Activated CD4-positive, alpha-beta T cell treated with anti-CD3 and anti-CD28 coated beads, Interleukin-2, amount 50 U/mL, for 1 hour (primary cell): ENCODE measurements around the gene LTBP4.
A peak's percentile ranks its signal among the peaks of the same experiment; 100 is the strongest.
"Not testable (repeated sequence)": the region's sequence is repeated elsewhere in the genome, so short reads cannot be mapped to it uniquely, and the experiment has no call there.

Source experiments
- DNase-seq: peaks from one replicate; pipeline ENCODE4 v3.0.0-alpha.2; 2020

LTBP4 gene

GRCh38 chr19:40578442-40578908, 22.7 kb upstream of the LTBP4 start:
- no peak for DNase-seq

- DNase-seq, result no peak
These were observed 20.6 kb upstream of the LTBP4 start for GRCh38 chr19:40580619-40581018.

DNA sequence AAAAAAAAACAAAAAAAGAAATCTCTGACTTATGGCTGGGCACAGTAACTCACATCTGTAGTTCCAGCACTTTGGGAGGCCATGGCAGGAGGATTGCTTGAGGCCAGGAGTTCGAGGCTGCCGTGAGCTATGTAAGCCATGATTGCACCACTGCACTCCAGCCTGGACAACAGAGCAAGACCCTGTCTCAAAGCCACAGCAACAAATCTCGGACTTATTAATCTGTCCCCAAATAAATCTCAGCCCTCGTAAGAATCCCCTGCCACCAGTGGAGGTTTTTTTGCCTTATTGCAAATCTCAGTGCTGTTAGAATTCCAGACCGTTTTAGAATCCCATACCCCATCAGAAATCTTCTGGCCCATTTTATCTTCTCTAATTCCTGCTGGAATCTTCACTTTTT, 19.6 kb upstream of the LTBP4 start:
- no peak for DNase-seq

DNA sequence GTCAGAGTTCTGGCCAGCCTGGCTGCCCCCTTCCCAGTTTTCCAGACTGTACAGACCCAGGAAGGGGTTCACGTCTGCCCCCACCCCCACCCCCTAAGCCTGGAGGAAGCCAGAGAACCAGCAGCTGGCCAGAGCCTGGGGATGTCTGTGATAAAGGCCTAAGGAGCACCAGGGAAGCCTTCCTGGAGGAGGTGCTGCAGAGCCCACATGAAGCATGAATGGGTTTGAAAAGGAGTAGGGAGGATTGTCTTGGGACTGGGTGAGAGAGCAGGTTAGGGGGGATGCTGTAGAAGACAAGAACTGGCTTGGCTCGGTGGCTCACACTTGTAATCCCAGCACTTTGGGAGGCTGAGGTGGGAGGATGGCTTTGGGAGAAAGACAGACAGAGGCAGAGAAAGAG, 18.7 kb upstream of the LTBP4 start:
- no peak for DNase-seq

DNA sequence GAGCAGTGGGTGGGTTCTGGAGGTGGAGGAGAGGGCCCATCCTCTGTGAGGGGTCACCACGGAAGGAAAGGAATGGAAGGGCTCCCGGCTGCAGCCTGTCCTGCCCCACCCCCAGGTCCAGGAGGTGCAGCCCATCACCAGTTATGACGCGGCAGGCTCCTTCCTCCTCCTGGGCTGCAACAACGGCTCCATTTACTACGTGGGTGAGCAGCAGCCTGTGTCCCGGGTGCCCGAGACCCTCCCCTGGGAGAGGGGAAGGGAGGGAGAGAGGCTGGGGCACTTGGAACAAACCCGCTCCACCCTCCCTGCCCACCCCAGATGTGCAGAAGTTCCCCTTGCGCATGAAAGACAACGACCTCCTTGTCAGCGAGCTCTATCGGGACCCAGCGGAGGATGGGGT, 17.9 kb upstream of the LTBP4 start:
- no peak for DNase-seq

DNA sequence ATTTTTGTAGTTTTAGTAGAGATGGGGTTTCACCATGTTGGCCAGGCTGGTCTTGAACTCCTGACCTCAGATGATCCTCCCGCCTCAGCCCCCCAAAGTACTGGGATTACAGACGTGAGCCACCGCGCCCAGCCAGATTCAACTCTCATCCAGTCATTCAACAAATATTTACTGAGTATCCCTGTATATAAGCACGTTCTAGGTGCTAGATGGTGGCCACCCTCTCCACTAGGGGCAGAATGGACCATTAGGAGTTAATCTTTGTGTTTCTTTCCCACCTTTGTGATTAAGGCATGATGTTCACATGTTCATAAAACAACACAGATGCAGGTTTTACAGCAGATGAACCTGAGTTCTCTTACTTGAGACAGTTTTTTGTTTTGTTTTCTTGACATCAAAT, 17.2 kb upstream of the LTBP4 start:
- no peak for DNase-seq

GRCh38 chr19:40585241-40585981, 15.8 kb upstream of the LTBP4 start:
- no peak for DNase-seq

DNA sequence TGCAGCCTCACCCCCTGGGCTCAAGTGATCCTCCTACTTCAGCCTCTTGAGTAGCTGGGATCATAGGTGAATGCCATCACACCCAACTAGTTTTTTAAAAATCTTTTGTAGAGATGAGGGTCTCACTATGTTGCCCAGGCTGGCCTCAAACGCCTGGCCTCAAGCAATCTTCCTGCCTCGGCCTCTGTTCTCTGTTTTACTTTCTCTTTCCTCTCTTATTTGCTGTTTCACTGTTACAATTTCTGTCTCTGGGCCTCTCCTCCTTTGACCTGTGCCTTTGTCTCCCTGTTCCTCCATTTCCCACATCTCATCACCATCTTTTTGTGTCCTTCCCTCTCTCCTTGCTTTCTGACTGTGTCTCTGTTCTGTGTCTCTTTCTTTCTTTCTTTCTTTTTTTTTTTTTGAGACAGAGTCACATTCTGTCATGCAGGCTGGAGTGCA, 15.2 kb upstream of the LTBP4 start:
- DNase-seq, result no peak

DNA sequence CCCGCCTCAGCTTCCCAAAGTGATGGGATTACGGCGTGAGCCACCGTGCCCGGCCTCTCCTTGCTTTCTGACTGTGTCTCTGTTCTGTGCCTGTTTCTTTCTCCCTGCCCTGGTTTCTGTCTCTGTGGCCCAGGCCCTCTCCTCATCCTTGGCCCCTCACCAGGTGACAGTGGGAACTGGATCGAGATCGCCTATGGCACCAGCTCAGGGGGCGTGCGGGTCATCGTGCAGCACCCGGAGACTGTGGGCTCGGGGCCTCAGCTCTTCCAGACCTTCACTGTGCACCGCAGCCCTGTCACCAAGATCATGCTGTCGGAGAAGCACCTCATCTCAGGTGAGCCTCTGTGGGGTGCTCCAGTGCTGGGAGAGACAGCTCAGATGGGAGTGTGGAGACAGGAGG, 14.6 kb upstream of the LTBP4 start:
- no peak for DNase-seq

DNA sequence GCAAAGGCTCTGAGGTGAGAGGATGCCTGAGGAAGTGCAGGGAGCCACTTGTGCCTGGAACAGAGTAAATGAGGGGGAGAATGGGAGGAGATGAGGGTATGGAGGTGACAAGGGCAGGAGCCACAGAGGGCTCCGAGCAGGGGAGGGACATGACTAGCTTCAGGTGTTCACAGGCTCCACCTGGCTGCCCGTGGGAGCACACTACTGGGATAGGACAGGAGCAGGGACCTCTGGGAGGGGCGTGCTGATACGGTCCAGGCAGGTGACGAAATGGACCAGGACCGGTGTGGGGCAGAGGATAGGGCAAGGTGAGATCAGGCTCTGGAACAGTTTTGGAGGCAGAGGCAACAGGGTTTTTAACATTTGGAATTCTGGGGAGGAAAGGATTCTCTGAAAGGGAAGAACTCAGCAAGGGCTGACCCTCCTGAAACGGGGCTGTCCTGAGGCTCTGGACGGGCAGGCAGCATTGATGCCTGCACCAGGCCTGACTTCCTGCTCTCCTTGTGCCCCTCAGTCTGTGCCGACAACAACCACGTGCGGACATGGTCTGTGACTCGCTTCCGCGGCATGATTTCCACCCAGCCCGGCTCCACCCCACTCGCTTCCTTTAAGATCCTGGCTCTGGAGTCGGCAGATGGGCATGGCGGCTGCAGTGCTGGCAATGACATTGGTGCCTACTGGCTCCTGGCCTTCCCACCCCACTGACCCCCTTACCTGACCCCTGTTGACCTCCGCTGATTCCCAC, 12.9 kb upstream of the LTBP4 start:
- DNase-seq, result no peak

- DNase-seq, result no peak
These were observed 12.1 kb upstream of the LTBP4 start for GRCh38 chr19:40588926-40589569.

DNA sequence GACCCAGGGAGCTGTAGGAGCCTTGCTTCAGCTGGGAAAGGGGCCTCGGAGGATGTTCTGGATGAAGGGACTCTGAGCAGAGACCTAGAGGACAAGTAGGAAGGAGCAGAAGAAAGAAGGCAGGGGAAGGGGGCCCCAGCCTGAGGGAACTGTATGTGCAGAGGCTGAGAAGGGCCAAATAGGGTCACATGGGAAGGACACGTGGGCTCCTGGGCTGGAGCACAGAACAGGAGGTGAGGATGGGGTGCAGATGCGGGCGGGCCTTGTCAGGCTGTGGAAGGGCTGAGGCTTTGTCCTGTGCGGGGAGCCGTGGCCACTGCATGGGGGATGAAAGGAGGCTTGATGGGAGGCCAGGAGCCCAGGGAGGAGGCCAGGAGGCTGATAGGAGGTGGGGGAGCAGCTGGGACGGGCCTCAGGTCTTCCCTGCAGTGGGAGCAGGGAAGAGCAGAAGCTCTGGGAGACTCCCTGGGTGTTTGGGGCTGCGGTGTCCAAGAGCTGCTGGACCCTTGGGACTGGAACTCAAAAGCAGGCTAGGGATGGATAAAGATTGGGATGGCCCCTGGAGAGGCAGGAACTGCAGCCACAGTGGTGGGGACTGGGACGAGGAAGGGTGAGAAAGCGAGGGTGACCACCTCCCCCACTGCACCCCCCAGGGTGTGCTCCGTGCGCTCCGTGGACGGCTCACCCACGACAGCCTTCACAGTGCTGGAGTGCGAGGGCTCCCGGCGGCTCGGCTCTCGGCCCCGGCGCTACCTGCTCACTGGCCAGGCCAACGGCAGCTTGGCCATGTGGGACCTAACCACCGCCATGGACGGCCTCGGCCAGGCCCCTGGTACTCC, 11.4 kb upstream of the LTBP4 start:
- no peak for DNase-seq

DNA sequence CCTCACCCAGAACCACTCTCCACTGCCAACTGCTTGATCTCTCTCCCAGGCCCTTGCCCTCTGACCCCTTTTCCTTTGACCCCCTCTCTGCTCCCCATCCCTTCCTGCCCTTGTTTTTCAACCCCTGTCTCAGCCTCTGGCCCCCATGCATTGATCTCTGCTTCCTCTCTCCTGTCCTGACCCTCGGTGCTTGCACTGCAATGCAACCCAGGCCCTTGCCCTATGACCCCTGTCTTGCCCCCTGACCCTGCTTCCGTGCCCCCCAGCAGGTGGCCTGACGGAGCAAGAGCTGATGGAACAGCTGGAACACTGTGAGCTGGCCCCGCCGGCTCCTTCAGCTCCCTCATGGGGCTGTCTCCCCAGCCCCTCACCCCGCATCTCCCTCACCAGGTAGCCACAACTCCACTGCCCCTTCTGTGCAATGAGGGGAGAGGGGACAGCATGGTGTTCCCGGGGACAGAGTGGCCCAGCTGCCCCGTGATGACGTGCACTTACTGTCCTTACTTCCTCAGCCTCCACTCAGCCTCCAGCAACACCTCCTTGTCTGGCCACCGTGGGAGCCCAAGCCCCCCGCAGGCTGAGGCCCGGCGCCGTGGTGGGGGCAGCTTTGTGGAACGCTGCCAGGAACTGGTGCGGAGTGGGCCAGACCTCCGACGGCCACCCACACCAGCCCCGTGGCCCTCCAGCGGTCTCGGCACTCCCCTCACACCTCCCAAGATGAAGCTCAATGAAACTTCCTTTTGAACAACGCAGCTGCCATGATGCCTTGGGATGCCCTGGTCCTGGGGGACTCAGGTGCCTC, 10.5 kb upstream of the LTBP4 start:
- DNase-seq, result no peak

GRCh38 chr19:40591724-40592123, 9.4 kb upstream of the LTBP4 start:
- DNase-seq, result not testable (repeated sequence)

- DNase-seq, result no peak
These were observed 9.0 kb upstream of the LTBP4 start for GRCh38 chr19:40592170-40592569.

- no peak for DNase-seq
These were observed 6.9 kb upstream of the LTBP4 start for GRCh38 chr19:40594255-40594654.

DNA sequence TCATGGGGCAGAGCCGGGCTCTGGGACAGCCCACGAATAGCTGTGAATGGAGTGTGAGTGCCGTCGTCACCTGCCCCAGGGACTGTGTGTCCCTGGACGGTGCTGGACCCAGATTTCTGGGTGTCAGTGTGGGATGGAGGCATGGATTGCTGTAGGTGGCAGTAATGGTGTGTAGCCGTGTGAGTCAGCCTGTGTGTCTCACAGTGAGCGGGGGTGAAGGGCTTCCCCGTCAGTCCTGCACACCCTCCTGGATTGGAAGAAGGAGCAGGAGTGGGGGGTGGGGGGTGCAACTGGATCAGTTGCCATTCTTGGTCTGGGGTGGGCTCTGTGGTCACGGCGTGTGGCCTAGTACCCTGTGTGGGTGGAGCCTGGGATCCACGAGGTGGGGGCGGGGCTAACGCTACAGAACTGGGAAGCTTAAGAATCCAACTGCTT, 6.5 kb upstream of the LTBP4 start:
- DNase-seq, result no peak

- DNase-seq, result no peak
These were observed 4.4 kb upstream of the LTBP4 start for GRCh38 chr19:40596608-40597328.

- no peak for DNase-seq
These were observed 3.8 kb upstream of the LTBP4 start for GRCh38 chr19:40597329-40597838.

DNA sequence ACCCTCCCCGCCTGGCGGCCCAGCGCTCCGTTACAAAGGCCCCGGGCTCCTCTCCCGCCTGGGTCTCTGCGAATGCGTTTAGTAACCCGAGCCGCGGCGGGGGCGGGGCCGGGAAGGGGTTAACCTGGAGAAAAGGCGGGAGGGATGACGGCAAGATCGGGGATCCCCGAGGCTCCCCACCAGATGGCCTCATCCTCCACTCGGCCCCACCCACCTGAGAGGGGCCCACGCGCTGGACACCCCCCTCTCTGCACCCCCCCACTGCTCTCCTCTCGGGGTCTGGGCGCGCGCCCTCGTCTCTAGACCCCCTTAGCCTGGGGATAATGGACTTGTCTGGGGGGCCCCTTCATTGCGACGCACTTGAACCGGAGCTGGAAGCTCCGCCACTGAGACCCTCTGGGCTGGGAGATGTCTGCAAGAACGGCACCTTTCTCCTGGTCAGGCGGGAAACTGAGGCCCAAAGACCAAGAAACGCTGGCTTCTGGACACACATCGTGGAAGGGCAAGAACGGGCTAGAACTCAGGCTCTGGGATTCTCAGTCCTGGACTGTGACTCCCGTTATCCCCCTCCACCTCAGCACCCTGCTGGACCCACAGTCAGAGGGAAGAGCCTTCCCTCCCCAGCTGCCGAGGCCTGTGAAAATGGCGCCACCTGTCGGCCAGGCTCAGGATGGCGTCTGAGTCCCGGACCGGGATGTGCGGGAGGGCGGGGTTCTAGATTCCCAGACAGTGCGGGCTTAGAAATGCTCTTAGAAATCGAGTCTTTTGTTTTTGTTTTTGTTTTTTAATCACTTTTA, 2.9 kb upstream of the LTBP4 start:
- peak; percentile 83 for DNase-seq
